ENCODE data around the gene IDE. TPM values are rescaled to one million over a fixed set of nuclear protein-coding genes. Genes with fewer than 3 reads are reported as not detected.

Gene IDE
- total and polyA plus RNA-seq, 2 of the 13 experiments (the other 11 are each of a cell fraction or from before 2014, with no cell fraction given): 16.1 to 52.1 TPM

DNA sequence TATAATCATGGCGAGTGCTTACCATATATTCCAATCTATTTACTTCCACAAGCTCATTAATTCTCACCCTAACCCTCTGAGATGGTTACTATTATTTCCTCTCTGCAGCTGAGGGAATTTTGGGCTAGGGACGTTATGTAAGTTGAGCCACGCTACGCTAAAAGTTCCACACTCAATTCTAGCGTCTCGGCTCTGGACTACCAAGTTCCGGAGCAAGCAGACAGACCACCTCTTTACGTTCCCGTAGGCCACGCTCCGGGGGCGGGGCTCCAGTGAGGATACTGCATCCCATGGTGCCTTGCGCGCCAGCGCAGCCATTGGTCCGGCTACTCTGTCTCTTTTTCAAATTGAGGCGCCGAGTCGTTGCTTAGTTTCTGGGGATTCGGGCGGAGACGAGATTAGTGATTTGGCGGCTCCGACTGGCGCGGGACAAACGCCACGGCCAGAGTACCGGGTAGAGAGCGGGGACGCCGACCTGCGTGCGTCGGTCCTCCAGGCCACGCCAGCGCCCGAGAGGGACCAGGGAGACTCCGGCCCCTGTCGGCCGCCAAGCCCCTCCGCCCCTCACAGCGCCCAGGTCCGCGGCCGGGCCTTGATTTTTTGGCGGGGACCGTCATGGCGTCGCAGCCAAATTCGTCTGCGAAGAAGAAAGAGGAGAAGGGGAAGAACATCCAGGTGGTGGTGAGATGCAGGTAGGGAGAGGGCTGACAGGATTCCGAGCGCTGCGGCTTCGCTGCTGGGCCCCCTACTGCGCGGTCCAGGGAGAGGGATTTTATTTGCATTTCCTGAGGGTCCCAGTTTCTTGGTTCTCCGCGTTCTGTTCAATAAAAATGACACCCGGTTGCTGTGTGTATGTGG lies 19.1 kb upstream of the IDE start, which contains the start of gene KIF11 (continued):
- 0 out of 2 replicates have a peak, but pooled peaks have one; percentile 36 for TF ChIP-seq ZNF280D (CRISPR knock-in tag; IDR thresholded peaks at IDR 0.05)
- peak; percentile 18; the same call in 1 of the 2 replicates for TF ChIP-seq ONECUT2 (CRISPR knock-in tag; IDR thresholded peaks at IDR 0.05)
- TF ChIP-seq HES4 (CRISPR knock-in tag; IDR thresholded peaks at IDR 0.05; ENCODE audit: borderline replicate concordance): 0 out of 2 replicates have a peak, but pooled peaks have one; percentile 69
- no peak for TF ChIP-seq ZNF891 (CRISPR knock-in tag; IDR thresholded peaks at IDR 0.05)
- TF ChIP-seq NFKBIZ (CRISPR knock-in tag; IDR thresholded peaks at IDR 0.05): no peak
- peak; percentile 52; the same call in 1 of the 2 replicates for TF ChIP-seq NFKB2 (CRISPR knock-in tag; IDR thresholded peaks at IDR 0.05; ENCODE audit: borderline replicate concordance)
- TF ChIP-seq, protein P1, sequence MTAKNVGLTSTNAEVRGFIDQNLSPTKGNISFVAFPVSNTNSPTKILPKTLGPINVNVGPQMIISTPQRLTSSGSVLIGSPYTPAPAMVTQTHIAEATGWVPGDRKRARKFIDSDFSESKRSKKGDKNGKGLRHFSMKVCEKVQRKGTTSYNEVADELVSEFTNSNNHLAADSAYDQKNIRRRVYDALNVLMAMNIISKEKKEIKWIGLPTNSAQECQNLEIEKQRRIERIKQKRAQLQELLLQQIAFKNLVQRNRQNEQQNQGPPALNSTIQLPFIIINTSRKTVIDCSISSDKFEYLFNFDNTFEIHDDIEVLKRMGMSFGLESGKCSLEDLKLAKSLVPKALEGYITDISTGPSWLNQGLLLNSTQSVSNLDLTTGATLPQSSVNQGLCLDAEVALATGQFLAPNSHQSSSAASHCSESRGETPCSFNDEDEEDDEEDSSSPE (CRISPR knock-in tag; IDR thresholded peaks at IDR 0.05): peak; percentile 98
- TF ChIP-seq ZBTB10 (CRISPR knock-in tag; IDR thresholded peaks at IDR 0.05; ENCODE audit: borderline replicate concordance): no peak
- peak; percentile 63; the same call in 1 of the 2 replicates for TF ChIP-seq KDM2A (CRISPR knock-in tag; IDR thresholded peaks at IDR 0.05; ENCODE audit: borderline replicate concordance, low read depth)
- no peak for TF ChIP-seq CBX1 (IDR thresholded peaks at IDR 0.05; ENCODE audit: low read depth)
- 0 out of 2 replicates have a peak, but pooled peaks have one; percentile 42 for TF ChIP-seq ZNF761 (CRISPR knock-in tag; conservative IDR thresholded peaks at IDR 0.05)
- no peak for TF ChIP-seq CHCHD3 (CRISPR knock-in tag; IDR thresholded peaks at IDR 0.05)
- 0 out of 2 replicates have a peak, but pooled peaks have one; percentile 18 for TF ChIP-seq ZNF263 (CRISPR knock-in tag; IDR thresholded peaks at IDR 0.05)
- peak; percentile 65 for TF ChIP-seq YY1 (IDR thresholded peaks at IDR 0.05; ENCODE audit: insufficient read depth, insufficient replicate concordance, low read depth, low read length)
- 0 out of 2 replicates have a peak, but pooled peaks have one; percentile 71 for TF ChIP-seq ZNF253 (CRISPR knock-in tag; IDR thresholded peaks at IDR 0.05; ENCODE audit: borderline replicate concordance)
- TF ChIP-seq THAP11 (CRISPR knock-in tag; IDR thresholded peaks at IDR 0.05): peak; percentile 90
- TF ChIP-seq MAZ (IDR thresholded peaks at IDR 0.05; ENCODE audit: borderline replicate concordance, low read depth, low read length): no peak
- 0 out of 2 replicates have a peak, but pooled peaks have one; percentile 19 for TF ChIP-seq MAZ (CRISPR knock-in tag; IDR thresholded peaks at IDR 0.05; ENCODE audit: low read depth)
- TF ChIP-seq, protein P2, sequence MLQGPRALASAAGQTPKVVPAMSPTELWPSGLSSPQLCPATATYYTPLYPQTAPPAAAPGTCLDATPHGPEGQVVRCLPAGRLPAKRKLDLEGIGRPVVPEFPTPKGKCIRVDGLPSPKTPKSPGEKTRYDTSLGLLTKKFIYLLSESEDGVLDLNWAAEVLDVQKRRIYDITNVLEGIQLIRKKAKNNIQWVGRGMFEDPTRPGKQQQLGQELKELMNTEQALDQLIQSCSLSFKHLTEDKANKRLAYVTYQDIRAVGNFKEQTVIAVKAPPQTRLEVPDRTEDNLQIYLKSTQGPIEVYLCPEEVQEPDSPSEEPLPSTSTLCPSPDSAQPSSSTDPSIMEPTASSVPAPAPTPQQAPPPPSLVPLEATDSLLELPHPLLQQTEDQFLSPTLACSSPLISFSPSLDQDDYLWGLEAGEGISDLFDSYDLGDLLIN (CRISPR knock-in tag; IDR thresholded peaks at IDR 0.05; ENCODE audit: borderline replicate concordance): peak; percentile 95; the same call in 1 of the 2 replicates
- no peak for TF ChIP-seq ZNF790 (CRISPR knock-in tag; IDR thresholded peaks at IDR 0.05; ENCODE audit: borderline replicate concordance)

All from HepG2 (cell line).